RPMI8226 (cell line): Measurements from ENCODE around the gene MRPL44.
A peak's percentile ranks its signal among the peaks of the same experiment; 100 is the strongest.
"Not testable (repeated sequence)": the region's sequence is repeated elsewhere in the genome, so short reads cannot be mapped to it uniquely, and the experiment has no call there.

Source experiments
- DNase-seq: peaks from one replicate; pipeline ENCODE4 v3.0.0-alpha.2; 2015

MRPL44 gene

DNA sequence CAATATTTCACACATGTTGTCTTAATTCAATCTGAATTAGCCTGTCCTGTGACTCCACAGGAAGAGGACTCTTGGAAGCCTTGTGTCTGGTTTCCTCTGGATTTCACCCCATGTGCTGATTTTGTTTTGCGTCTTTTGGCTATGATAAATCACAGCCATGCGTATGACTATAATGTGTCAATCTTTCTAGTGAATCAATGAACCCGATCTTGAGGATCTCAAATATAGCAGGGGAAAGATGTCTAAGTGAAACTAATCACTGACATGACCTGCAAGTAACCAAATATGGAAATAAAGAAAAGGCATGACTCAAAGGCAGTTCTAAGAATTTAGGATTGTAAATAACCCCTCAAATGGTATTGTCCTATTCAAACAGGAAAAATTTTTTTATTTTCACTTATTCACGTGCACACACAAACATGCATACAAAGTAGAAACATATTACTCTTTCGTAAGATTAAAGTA, 20.4 kb upstream of the MRPL44 start:
- DNase-seq, result no peak

GRCh38 chr2:223937535-223937934, 19.7 kb upstream of the MRPL44 start:
- no peak for DNase-seq

- DNase-seq, result not testable (repeated sequence)
Observed at GRCh38 chr2:223939438-223939837, 17.8 kb upstream of the MRPL44 start.

DNA sequence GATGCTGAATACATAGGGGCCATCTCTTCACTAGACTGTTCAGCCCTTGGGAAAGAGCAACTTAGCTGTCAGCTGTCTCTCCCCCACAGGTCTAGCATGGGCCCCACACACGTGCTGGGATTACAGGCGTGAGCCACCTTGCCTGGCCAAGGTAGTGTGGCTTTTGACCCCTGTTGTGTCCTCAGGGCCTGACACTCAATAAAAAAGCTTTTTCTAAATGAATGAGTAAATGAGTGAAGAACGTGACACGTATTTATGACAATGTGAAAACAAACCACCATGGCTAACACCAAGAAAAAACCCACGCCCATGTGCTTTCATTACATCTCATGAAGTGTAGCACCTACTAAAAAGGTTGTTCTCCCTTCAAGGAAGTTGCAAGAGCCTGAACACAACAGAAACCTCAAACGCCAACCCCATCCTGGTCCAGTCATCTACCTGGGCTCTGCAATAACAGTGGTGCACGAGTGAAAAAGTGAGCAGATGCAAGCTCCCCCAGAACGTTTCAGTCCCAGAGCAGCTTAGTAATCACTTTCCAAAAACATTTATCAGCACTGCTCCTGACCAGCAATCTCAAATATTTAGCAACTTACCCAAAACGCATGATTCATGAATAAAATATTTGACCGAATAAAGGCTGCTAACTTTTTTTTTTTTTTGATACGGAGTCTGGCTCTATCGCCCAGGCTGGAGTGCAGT, 15.5 kb upstream of the MRPL44 start:
- DNase-seq, result no peak

DNA sequence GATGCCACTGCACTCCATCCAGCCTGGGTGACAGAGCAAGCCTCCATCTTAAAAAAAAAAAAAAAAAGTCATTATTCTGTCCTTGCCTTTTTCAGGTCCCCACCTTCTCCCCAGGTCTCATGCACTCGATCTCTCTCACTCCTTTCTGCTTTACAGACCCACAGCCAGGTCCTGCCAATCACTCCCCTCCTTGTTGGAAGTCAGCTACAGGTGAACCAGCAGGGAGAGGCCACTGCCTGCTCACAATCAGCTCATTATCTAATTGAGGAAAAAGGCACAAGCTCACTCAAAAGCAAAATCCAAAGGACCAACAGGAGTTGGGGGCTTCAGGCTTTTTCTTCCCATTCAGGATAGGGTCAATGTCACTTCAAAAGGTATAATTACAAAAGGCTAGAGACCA, 14.1 kb upstream of the MRPL44 start:
- no peak for DNase-seq

DNA sequence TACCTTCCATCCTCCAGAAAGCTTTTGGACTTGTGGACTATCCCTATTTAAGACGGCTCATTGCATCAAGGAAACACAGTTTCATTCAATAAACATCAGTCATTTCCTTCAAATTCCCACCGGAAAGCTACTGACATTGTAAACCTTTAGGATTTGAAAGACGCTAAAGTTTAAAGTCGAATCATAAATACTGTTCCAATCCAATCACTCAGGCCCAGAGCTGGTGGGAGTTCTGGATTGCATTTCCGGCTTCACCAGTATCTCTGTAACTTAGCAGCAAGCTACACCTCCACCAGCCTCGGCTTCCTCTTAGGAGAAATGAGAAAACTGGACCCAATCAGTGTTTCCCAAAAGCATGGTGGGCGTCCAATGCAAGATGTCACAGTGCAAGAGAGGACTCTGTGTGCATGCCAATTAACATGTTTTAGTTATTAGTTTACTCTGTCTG, 13.7 kb upstream of the MRPL44 start:
- DNase-seq, result no peak

DNA sequence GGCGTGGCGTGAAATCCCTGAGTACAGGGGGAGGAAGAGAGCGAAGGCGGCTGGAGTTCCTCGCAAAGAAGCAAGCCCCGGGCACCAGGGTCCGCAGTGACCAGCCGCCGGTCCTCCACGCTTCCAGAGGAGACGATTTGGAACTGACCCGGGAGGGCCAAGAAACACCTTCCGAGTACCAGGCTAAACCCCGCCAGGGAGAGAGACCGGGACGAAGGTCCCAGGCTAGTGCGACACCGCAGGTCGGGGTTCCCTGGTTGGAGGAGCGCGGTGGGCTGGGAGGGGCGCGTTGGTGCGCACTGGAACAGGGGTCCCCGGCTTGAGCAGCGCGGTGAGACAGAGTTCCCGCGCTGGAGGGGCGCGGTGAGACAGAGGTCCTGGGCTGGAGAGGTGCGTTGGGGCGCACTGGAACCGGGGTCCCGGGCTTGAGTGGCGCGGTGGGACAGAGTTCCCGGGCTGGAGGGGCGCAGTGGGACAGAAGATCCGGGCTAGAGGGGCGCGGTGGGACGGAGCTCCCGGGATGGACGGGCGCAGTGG, 13.0 kb upstream of the MRPL44 start:
- no peak for DNase-seq

GRCh38 chr2:223944703-223945531, 12.3 kb upstream of the MRPL44 start, which contains the start of gene WDFY1:
WDFY1 (minus strand) TSS chr2:223945335; CDS start chr2:223945284, 51 bp downstream.
- peak; percentile 81 for DNase-seq

- DNase-seq, result no peak
Observed at GRCh38 chr2:223945755-223946154, 11.5 kb upstream of the MRPL44 start.

DNA sequence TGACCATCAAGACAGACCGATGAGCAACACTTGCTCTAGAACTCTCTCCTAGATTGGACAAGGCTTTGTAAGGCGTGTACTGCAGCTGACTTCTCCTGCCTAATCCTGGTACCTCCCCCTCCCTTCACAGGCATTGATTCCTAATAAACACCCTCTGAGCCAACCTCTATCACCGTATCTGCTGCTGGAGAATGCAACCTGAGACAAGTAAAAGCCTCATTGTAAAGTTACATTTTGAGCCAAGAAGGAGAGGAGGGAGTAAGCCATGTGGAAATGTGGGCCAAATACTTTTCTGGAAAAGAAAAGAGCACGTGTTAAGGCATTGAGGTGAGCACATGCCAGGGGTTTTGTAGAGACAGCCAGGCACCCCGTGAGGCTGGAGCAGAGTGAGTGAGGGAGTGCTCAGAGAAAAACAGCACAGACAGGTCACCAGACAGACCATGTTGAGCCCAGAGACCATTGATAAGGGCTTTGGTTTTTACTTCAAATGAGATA, 9.5 kb upstream of the MRPL44 start:
- DNase-seq, result no peak

- DNase-seq, result peak; percentile 6
Observed at GRCh38 chr2:223949241-223949840, 7.9 kb upstream of the MRPL44 start.

GRCh38 chr2:223950448-223951347, 6.6 kb upstream of the MRPL44 start:
- DNase-seq, result no peak

DNA sequence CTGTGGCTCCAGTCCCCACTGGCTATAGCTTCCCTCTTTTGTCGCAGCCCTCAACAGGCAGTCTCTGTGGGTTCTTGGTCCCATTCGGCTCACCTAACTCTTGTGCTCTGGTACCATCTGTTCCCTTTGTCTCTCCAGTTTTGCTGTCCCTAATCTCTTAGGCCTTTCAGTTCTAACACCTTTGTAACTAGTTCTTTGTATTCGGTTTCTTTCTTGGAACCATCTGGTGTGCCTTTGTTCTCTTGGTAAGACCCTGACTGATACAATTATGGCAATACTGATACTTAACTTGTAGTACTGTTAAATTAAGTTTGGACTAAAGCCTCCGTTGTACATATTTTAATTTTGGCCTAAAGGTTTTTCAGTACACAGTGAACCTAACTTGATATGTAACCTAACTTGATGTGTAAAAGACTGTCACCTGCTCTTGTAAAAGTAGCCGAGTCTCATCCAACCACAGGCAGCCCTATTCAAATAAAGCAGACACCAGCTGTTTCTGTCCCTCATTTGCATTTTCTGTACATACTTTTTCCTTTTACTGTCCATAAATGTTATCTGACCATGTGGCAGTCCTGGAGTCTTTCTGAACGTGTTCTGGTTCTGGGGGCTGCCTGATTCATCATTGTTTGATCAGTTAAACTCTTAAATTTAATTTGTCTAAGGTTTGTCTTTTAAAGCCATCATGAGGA, 4.8 kb upstream of the MRPL44 start:
- no peak for DNase-seq

GRCh38 chr2:223954401-223954800, 2.9 kb upstream of the MRPL44 start:
- no peak for DNase-seq

GRCh38 chr2:223956300-223956699, 963 bp upstream of the MRPL44 start:
- no peak for DNase-seq

- no peak for DNase-seq
Observed at GRCh38 chr2:223959688-223960087, 2.4 kb downstream of the MRPL44 start.

DNA sequence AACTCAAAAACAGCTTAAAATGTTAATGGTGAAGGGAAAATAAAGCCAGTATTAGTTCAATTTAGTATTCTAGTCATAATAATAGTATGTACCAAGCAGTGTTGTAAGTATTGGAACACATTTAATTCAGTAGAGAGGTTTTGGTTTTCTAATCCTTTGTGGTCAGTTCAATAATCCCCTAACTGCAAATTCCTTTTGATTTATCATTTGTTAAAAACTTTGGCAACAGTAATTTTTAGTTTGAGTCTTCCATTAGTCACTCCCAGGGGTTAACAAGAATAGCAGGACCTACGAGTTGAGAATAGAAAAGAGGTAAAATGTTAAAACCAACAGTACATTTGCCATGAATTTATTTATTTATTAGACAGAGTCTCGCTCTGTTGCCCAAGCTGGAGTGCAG, 10.7 kb downstream of the MRPL44 start:
- DNase-seq, result no peak

DNA sequence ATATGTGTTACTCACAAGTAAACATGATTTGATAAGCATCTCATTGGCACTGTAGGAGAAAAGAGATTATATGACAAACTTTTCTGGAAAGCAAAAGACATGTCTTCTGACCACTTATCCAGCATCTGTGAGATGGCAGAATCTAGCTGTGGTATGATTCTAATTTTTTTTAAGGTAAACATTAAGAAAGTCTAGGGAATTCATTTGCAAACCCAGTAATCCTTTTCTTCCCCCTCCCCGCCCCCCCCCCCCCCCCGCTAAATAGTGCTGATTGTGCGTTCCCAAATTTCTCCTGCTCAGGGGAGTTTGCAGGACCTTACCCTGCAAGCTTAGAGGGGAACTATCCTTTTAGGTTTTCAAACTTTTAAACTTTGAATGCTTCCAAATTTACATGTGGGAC, 12.1 kb downstream of the MRPL44 start:
- no peak for DNase-seq

- no peak for DNase-seq
Observed at GRCh38 chr2:223969856-223970255, 12.6 kb downstream of the MRPL44 start.

GRCh38 chr2:223970343-223971128, 13.3 kb downstream of the MRPL44 start:
- peak; percentile 51 for DNase-seq

- DNase-seq, result no peak
Observed at GRCh38 chr2:223971731-223972130, 14.5 kb downstream of the MRPL44 start.
